OCI-LY1 (cell line): ENCODE measurements around the gene PPP4C.

Experiments
- H2AFZ ChIP-seq: fragments of 200-600 bp; sonication (generic), shearing (Covaris generic); 2 replicates; pipeline ENCODE4 v1.6.0; 2014; ENCODE audit warnings: antibody characterized with exemption, mild to moderate bottlenecking, low read length
- H3F3A ChIP-seq: fragments of 200-600 bp; sonication (generic), shearing (Covaris generic); 2 replicates; pipeline ENCODE4 v1.6.0; 2014; ENCODE audit warnings: mild to moderate bottlenecking, antibody characterized with exemption, low read length, moderate library complexity; ENCODE audit not compliant: insufficient read depth
- H3K27ac ChIP-seq: fragments of 200-600 bp; sonication (generic); 2 replicates; pipeline ENCODE4 v1.5.1; 2014; ENCODE audit warnings: low read length, mixed run types, mild to moderate bottlenecking, low read depth; ENCODE audit not compliant: poor library complexity, severe bottlenecking
- H3K27me3 ChIP-seq: fragments of 200-600 bp; sonication (generic); 2 replicates; pipeline ENCODE4 v1.6.0; 2014; ENCODE audit warnings: antibody characterized with exemption, mild to moderate bottlenecking, low read length, moderate library complexity; ENCODE audit not compliant: insufficient read depth
- H3K36me3 ChIP-seq: fragments of 200-600 bp; sonication (generic); 2 replicates; pipeline ENCODE4 v1.6.1; 2014; ENCODE audit warnings: mild to moderate bottlenecking, antibody characterized with exemption, low read length, moderate library complexity, mixed read lengths; ENCODE audit not compliant: insufficient read depth
- H3K4me1 ChIP-seq: fragments of 200-600 bp; sonication (generic); 2 replicates; pipeline ENCODE4 v1.5.1; 2014; ENCODE audit warnings: mild to moderate bottlenecking, low read length, moderate library complexity; ENCODE audit not compliant: insufficient read depth, severe bottlenecking
- H3K4me2 ChIP-seq: fragments of 200-600 bp; sonication (generic), shearing (Covaris generic); 2 replicates; pipeline ENCODE4 v1.6.1; 2014; ENCODE audit warnings: low read length
- H3K4me3 ChIP-seq: fragments of 200-600 bp; sonication (generic); 2 replicates; pipeline ENCODE4 v1.5.1; 2014; ENCODE audit warnings: low read length, low read depth, mild to moderate bottlenecking, mixed read lengths; ENCODE audit not compliant: poor library complexity, severe bottlenecking
- H3K79me2 ChIP-seq: fragments of 200-600 bp; shearing (Covaris generic); 2 replicates; pipeline ENCODE4 v1.6.1; 2016; ENCODE audit warnings: mixed run types, low read length, mixed read lengths; ENCODE audit not compliant: insufficient read depth
- H3K9ac ChIP-seq: fragments of 200-600 bp; sonication (generic), shearing (Covaris generic); 2 replicates; pipeline ENCODE4 v1.6.1; 2014; ENCODE audit warnings: mild to moderate bottlenecking, low read length, mixed read lengths
- H3K9me2 ChIP-seq: fragments of 200-600 bp; sonication (generic), shearing (Covaris generic); 2 replicates; pipeline ENCODE4 v1.6.1; 2014; ENCODE audit warnings: low read depth, mild to moderate bottlenecking, low read length, mixed read lengths
- H3K9me3 ChIP-seq: fragments of 200-600 bp; shearing (Covaris generic); 2 replicates; pipeline ENCODE4 v1.6.1; 2014; ENCODE audit warnings: low read length, mixed read lengths
- H4K20me1 ChIP-seq: fragments of 200-600 bp; sonication (generic), shearing (Covaris generic); 2 replicates; pipeline ENCODE4 v1.6.0; 2016; ENCODE audit warnings: mild to moderate bottlenecking, low read length; ENCODE audit not compliant: insufficient read depth
- EZH2 ChIP-seq: fragments of 200-600 bp; sonication (generic), shearing (Covaris generic); IDR thresholded peaks from 2 replicates; pipeline ENCODE4 v1.8.0; 2017; ENCODE audit warnings: borderline replicate concordance, mixed run types, mild to moderate bottlenecking, antibody characterized with exemption, low read length, moderate library complexity, mixed read lengths
- TF ChIP-seq, protein P1 (sequence below): fragments of 200-600 bp; sonication (generic), shearing (Covaris generic); IDR thresholded peaks from 2 replicates; pipeline ENCODE4 v1.5.1; 2017; ENCODE audit warnings: mild to moderate bottlenecking, antibody characterized with exemption, low read length, moderate library complexity, mixed read lengths

PPP4C gene

DNA sequence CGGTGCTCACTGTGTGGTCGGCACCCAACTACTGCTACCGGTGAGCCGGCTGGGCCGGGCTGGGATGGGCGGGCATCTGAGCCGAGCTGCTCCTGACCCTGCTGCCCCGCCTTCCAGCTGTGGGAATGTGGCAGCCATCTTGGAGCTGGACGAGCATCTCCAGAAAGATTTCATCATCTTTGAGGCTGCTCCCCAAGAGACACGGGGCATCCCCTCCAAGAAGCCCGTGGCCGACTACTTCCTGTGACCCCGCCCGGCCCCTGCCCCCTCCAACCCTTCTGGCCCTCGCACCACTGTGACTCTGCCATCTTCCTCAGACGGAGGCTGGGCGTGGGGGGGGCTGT lies 9.0 kb downstream of the PPP4C start:
- H3K27ac ChIP-seq = no peak overlapping the region
- H3F3A ChIP-seq = no peaks in the 10 kb centered on the region
- no peaks in the 10 kb centered on the region for H4K20me1 ChIP-seq
- no peaks in the 10 kb centered on the region for H3K27me3 ChIP-seq
- H3K36me3 ChIP-seq = peaks cover 56% of the 10 kb centered on the region
- no peak overlapping the region for H3K9ac ChIP-seq
- no peak overlapping the region for H3K4me2 ChIP-seq
- no peaks in the 10 kb centered on the region for H3K79me2 ChIP-seq
- TF ChIP-seq, protein P1, sequence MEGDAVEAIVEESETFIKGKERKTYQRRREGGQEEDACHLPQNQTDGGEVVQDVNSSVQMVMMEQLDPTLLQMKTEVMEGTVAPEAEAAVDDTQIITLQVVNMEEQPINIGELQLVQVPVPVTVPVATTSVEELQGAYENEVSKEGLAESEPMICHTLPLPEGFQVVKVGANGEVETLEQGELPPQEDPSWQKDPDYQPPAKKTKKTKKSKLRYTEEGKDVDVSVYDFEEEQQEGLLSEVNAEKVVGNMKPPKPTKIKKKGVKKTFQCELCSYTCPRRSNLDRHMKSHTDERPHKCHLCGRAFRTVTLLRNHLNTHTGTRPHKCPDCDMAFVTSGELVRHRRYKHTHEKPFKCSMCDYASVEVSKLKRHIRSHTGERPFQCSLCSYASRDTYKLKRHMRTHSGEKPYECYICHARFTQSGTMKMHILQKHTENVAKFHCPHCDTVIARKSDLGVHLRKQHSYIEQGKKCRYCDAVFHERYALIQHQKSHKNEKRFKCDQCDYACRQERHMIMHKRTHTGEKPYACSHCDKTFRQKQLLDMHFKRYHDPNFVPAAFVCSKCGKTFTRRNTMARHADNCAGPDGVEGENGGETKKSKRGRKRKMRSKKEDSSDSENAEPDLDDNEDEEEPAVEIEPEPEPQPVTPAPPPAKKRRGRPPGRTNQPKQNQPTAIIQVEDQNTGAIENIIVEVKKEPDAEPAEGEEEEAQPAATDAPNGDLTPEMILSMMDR = no peak
- TF ChIP-seq EZH2 = no peak
- H3K9me2 ChIP-seq = no peaks in the 10 kb centered on the region
- H3K9me3 ChIP-seq = no peaks in the 10 kb centered on the region
- H3K4me1 ChIP-seq = peaks cover under 1% of the 10 kb centered on the region
- no peak overlapping the region for H2AFZ ChIP-seq
- no peak overlapping the region for H3K4me3 ChIP-seq

DNA sequence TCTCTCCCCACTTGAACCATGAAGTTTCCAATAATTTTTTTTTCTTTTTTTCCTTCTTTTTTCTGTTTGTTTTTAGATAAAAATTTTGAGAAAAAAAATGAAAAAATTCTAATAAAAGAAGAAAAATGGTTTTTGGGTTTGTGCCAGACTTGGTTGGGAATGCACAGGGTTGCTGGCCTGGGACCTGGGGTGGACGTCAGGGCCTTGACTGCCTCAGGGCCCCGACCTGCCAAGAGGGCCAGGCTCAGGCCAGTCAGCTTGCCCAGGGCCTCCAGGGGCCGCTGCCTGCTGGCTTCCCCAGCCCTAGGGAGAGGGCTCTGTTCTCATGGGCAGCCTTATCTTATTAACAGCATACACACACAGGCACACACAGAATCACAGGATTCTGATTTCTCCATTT lies 9.5 kb downstream of the PPP4C start:
- Histone ChIP-seq H3K36me3 (peaks cover 52% of the 10 kb centered on the region), H3K4me1 (peaks cover 6% of the 10 kb centered on the region)

DNA sequence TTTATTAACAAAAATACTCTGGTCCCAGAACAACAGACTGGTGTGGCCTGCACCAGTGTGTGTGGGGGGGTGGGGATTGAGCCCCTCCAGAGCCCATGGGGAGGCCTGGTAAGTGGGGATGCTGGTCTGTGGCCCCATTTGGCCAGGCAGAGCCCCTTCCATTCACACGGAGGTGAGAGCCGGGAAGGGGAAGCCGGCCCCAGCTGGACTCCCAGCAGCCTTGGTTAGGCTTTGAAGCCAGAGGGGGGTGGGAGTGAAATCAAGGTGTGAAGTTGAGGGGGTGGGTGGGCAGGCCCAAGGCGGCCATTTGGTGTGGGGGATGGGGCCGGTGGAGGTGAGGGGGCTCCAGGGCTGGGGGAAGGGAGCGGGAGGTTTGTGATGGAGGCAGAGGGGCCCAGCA lies 10.0 kb downstream of the PPP4C start:
- H3K36me3 ChIP-seq = peaks cover 47% of the 10 kb centered on the region

More for the DNA sequence above, 9.5 kb downstream of the PPP4C start:
- Histone ChIP-seq H3K27me3 (no peaks in the 10 kb centered on the region), H3K9me2 (no peaks in the 10 kb centered on the region), H3K9ac (no peak overlapping the region), H4K20me1 (no peaks in the 10 kb centered on the region), H3K79me2 (no peaks in the 10 kb centered on the region), H3K4me2 (no peak overlapping the region), H3K9me3 (no peaks in the 10 kb centered on the region), H3K27ac (no peak overlapping the region), H3K4me3 (no peak overlapping the region), H3F3A (no peaks in the 10 kb centered on the region), H2AFZ (no peak overlapping the region)
- TF ChIP-seq, protein P1 = no peak
- TF ChIP-seq EZH2 = no peak

More for the DNA sequence above, 10.0 kb downstream of the PPP4C start:
- Histone ChIP-seq H3K4me1 (peaks cover 11% of the 10 kb centered on the region), H3K9ac (no peak overlapping the region), H4K20me1 (no peaks in the 10 kb centered on the region), H3K27me3 (no peaks in the 10 kb centered on the region), H3K9me3 (no peaks in the 10 kb centered on the region), H3F3A (no peaks in the 10 kb centered on the region), H3K27ac (no peak overlapping the region), H3K4me2 (no peak overlapping the region), H3K4me3 (no peak overlapping the region), H3K9me2 (no peaks in the 10 kb centered on the region), H3K79me2 (no peaks in the 10 kb centered on the region), H2AFZ (no peak overlapping the region)
- TF ChIP-seq, protein P1 = no peak
- TF ChIP-seq EZH2 = no peak
